Psoas muscle (tissue), 8 donors: ENCODE results near the gene OR8K3. TPM values are rescaled to one million over a fixed set of nuclear protein-coding genes. Genes with fewer than 3 reads are reported as not detected.

Source experiments
- ATAC-seq, 4 donors: fragments of 200-7000 bp; cut with Tn5 transposase; one replicate each; pipeline ENCODE4 v1.9.1; 2020; ENCODE audit warnings: moderate library complexity in 3 of 4, mild to moderate bottlenecking in 2 of 4
- DNase-seq, 2 donors: peaks; one replicate each; pipeline ENCODE4 v3.0.0-alpha.2; 2020
- H3K27ac ChIP-seq: fragments of 200-600 bp; one replicate; pipeline ENCODE4 v1.8.0; 2022
- H3K27me3 ChIP-seq, 3 donors: fragments of 200-600 bp in 1 of 3; one replicate each; pipeline versions ENCODE4 v1.6.1 to v1.8.0; 2013 to 2022; ENCODE audit warnings: low read length in 2 of 3, mild to moderate bottlenecking in 2 of 3, moderate library complexity in 1 of 3; ENCODE audit not compliant: insufficient read depth in 3 of 3
- H3K36me3 ChIP-seq, 2 donors: fragments of 200-600 bp in 1 of 2; one replicate each; pipeline versions ENCODE4 v1.6.1 to v1.8.0; 2013 to 2022; ENCODE audit warnings: low read depth in 1 of 2, mild to moderate bottlenecking in 1 of 2, moderate library complexity in 1 of 2; ENCODE audit not compliant: insufficient read depth in 1 of 2
- H3K4me1 ChIP-seq: fragments of 200-600 bp; one replicate; pipeline ENCODE4 v1.8.0; 2022
- H3K4me3 ChIP-seq: fragments of 200-600 bp; one replicate; pipeline ENCODE4 v1.8.0; 2022; ENCODE audit warnings: mild to moderate bottlenecking
- H3K9me3 ChIP-seq: fragments of 200-600 bp; one replicate; pipeline ENCODE4 v1.8.0; 2022
- CTCF ChIP-seq: fragments of 200-600 bp; IDR thresholded peaks from one replicate; pipeline ENCODE4 v1.8.0; 2022; ENCODE audit warnings: antibody characterized with exemption
- WGBS, 3 donors: extraction: QIAGEN DNeasy Blood & Tissue Kit; methylation state at CpG; one replicate each; pipeline versions ENCODE4 v1.1.6 to v1.1.7; 2013; 5-methylcytosine and 5-hydroxymethylcytosine counted together
- intact Hi-C, 2 donors: fragments of 100-400 bp; cut with DNase I; formaldehyde crosslinking; loops; one replicate each; pipeline versions ENCODE4 v1.11.0 to v1.14.2; 2022
- polyA plus RNA-seq, 3 donors: library from polyadenylated mRNA; stranded (reverse); fragments of 200-250 nt; gene quantifications; one replicate each; pipeline ENCODE4 v1.2.3, GENCODE V29; 2013
- total RNA-seq, 4 donors: library from RNA; stranded (reverse); fragmentation: NEBNext Ultra II Directional in 2 of 4; extraction: Animal tissue kit (Norgen Biotek cat#: 25700) in 2 of 4; gene quantifications; one replicate each; pipeline versions ENCODE4 v1.2.1 to v1.2.4, GENCODE V29; 2021 to 2023
- donor health status: healthy with polysubstance abuse.
- donor health status: DM: no; HTN: no; CAD: no; lungs with moderate emphysema.
- donor health status: Bipolar disorder and iron deficiency.
- donor health status: healthy.
- donor health status: DM: yes; HTN: yes; CAD: no.
- donor health status: DM: no; HTN: no; CAD: no.
- donor health status: DM: no; HTN: no; CAD: no.
- donor health status: DM: yes; HTN: yes; CAD: no.

OR8K3 gene
- total and polyA plus RNA-seq, 7 donors: not detected

- no peaks in the 10 kb centered on the region for H3K4me1 ChIP-seq
- no peak within 1 kb of the TSS for H3K27ac ChIP-seq
- WGBS, 3 donors: 43 to 82% (median 67%) methylated on average over 2 of the region's 2 CpGs
- H3K9me3 ChIP-seq: no peaks in the 10 kb centered on the region
- no peak for TF ChIP-seq CTCF
- no peaks in the 10 kb centered on the region for H3K27me3 ChIP-seq
- intact Hi-C loops: no loop called here
- H3K4me3 ChIP-seq: no peak within 1 kb of the TSS
- no peak for DNase-seq
- H3K36me3 ChIP-seq: no peaks in the 10 kb centered on the region
- ATAC-seq: no peak
These were observed 39.0 kb downstream of the OR8K3 start, which contains the start of gene OR8J1 for GRCh38 chr11:56353991-56354390. Gene OR8J1, plus strand, starts transcription at chr11:56354291. Its CDS starts 5,956 bp downstream, at chr11:56360247.

Other genes starting within 250 kb of the OR8K3 start
- not detected for gene OR8I2, start 221.8 kb upstream of the OR8K3 start, total RNA-seq
- not detected for gene OR8I2, start 221.8 kb upstream of the OR8K3 start, polyA plus RNA-seq
- not detected for gene OR8H2, start 211.5 kb upstream of the OR8K3 start, total RNA-seq
- gene OR8H2, start 211.5 kb upstream of the OR8K3 start, polyA plus RNA-seq: not detected
- not detected for gene OR8H3, start 192.8 kb upstream of the OR8K3 start, total RNA-seq
- not detected for gene OR8H3, start 192.8 kb upstream of the OR8K3 start, polyA plus RNA-seq
- gene OR8J3, start 174.9 kb upstream of the OR8K3 start, total RNA-seq: not detected
- not detected for gene OR8J3, start 174.9 kb upstream of the OR8K3 start, polyA plus RNA-seq
- gene OR8K5, start 154.8 kb upstream of the OR8K3 start, total RNA-seq: not detected
- gene OR8K5, start 154.8 kb upstream of the OR8K3 start, polyA plus RNA-seq: not detected
- not detected for gene OR5J2, start 138.5 kb upstream of the OR8K3 start, total RNA-seq
- gene OR5J2, start 138.5 kb upstream of the OR8K3 start, polyA plus RNA-seq: not detected
- not detected for gene OR5T2, start 80.9 kb upstream of the OR8K3 start, total RNA-seq
- not detected for gene OR5T2, start 80.9 kb upstream of the OR8K3 start, polyA plus RNA-seq
- not detected for gene OR5T3, start 62.9 kb upstream of the OR8K3 start, total RNA-seq
- not detected for gene OR5T3, start 62.9 kb upstream of the OR8K3 start, polyA plus RNA-seq
- gene OR5T1, start 41.0 kb upstream of the OR8K3 start, total RNA-seq: not detected
- gene OR5T1, start 41.0 kb upstream of the OR8K3 start, polyA plus RNA-seq: not detected
- gene OR8H1, start 22.9 kb upstream of the OR8K3 start, total RNA-seq: not detected
- not detected for gene OR8H1, start 22.9 kb upstream of the OR8K3 start, polyA plus RNA-seq
- gene OR8K1, start 30.9 kb downstream of the OR8K3 start, total RNA-seq: not detected
- not detected for gene OR8K1, start 30.9 kb downstream of the OR8K3 start, polyA plus RNA-seq
- not detected for gene OR8J1, start 39.1 kb downstream of the OR8K3 start, total RNA-seq
- not detected for gene OR8J1, start 39.1 kb downstream of the OR8K3 start, polyA plus RNA-seq
- gene OR8U1, start 60.5 kb downstream of the OR8K3 start, total RNA-seq: not detected
- gene OR8U1, start 60.5 kb downstream of the OR8K3 start, polyA plus RNA-seq: not detected
- gene OR5AL1, start 97.6 kb downstream of the OR8K3 start, total RNA-seq: not detected
- not detected for gene OR5AL1, start 97.6 kb downstream of the OR8K3 start, polyA plus RNA-seq
- not detected for gene OR5M3, start 158.2 kb downstream of the OR8K3 start, total RNA-seq
- not detected for gene OR5M3, start 158.2 kb downstream of the OR8K3 start, polyA plus RNA-seq
- gene OR5M8, start 176.2 kb downstream of the OR8K3 start, total RNA-seq: not detected
- not detected for gene OR5M8, start 176.2 kb downstream of the OR8K3 start, polyA plus RNA-seq
- not detected for gene OR5M11, start 228.1 kb downstream of the OR8K3 start, total RNA-seq
- gene OR5M11, start 228.1 kb downstream of the OR8K3 start, polyA plus RNA-seq: not detected